ENCODE data around the gene TFAP2A.

Gene TFAP2A

GRCh38 chr6:10399451-10399850 is 15.4 kb downstream of the TFAP2A start:
- DNase-seq (ENCODE audit: low read depth in 2 of 2), result no peak

GRCh38 chr6:10398446-10399218 is 16.2 kb downstream of the TFAP2A start:
- DNase-seq (ENCODE audit: low read depth in 2 of 2), result no peak

- DNase-seq (ENCODE audit: low read depth in 2 of 2), result no peak
Observed at GRCh38 chr6:10397756-10398445, 17.0 kb downstream of the TFAP2A start.

GRCh38 chr6:10396785-10397184 is 18.1 kb downstream of the TFAP2A start:
- DNase-seq (ENCODE audit: low read depth in 2 of 2), result no peak

- no peak for DNase-seq (ENCODE audit: low read depth in 2 of 2)
Observed at GRCh38 chr6:10395704-10396546, 18.9 kb downstream of the TFAP2A start.

GRCh38 chr6:10395171-10395703 is 19.6 kb downstream of the TFAP2A start:
- no peak for DNase-seq (ENCODE audit: low read depth in 2 of 2)

GRCh38 chr6:10393544-10394225 is 21.2 kb downstream of the TFAP2A start:
- DNase-seq (ENCODE audit: low read depth in 2 of 2), result no peak

GRCh38 chr6:10391799-10392198 is 23.1 kb downstream of the TFAP2A start:
- DNase-seq (ENCODE audit: low read depth in 2 of 2), result no peak

- DNase-seq (ENCODE audit: low read depth in 2 of 2), result no peak
Observed at GRCh38 chr6:10391299-10391630, 23.6 kb downstream of the TFAP2A start.

GRCh38 chr6:10390495-10391298 is 24.2 kb downstream of the TFAP2A start:
- no peak for DNase-seq (ENCODE audit: low read depth in 2 of 2)

- no peak for DNase-seq (ENCODE audit: low read depth in 2 of 2)
Observed at GRCh38 chr6:10389739-10390494, 25.0 kb downstream of the TFAP2A start.

- no peak for DNase-seq (ENCODE audit: low read depth in 2 of 2)
Observed at GRCh38 chr6:10386756-10387654, 27.9 kb downstream of the TFAP2A start.

- DNase-seq (ENCODE audit: low read depth in 2 of 2), result no peak
Observed at GRCh38 chr6:10386220-10386619, 28.7 kb downstream of the TFAP2A start.

- no peak for DNase-seq (ENCODE audit: low read depth in 2 of 2)
Observed at GRCh38 chr6:10385524-10386132, 29.2 kb downstream of the TFAP2A start.

- no peak for DNase-seq (ENCODE audit: low read depth in 2 of 2)
Observed at GRCh38 chr6:10384610-10385523, 30.0 kb downstream of the TFAP2A start.

- DNase-seq (ENCODE audit: low read depth in 2 of 2), result no peak
Observed at GRCh38 chr6:10384091-10384609, 30.7 kb downstream of the TFAP2A start.
